Measurements from ENCODE around the gene ELAVL1. TPM values are rescaled to one million over a fixed set of nuclear protein-coding genes. Genes with fewer than 3 reads are reported as not detected.

Gene ELAVL1
- total and polyA plus RNA-seq, 9 of the 15 experiments (the other 6 are each of a cell fraction or from before 2014, with no cell fraction given), result 4.3 to 172 (median 69.2) TPM

DNA sequence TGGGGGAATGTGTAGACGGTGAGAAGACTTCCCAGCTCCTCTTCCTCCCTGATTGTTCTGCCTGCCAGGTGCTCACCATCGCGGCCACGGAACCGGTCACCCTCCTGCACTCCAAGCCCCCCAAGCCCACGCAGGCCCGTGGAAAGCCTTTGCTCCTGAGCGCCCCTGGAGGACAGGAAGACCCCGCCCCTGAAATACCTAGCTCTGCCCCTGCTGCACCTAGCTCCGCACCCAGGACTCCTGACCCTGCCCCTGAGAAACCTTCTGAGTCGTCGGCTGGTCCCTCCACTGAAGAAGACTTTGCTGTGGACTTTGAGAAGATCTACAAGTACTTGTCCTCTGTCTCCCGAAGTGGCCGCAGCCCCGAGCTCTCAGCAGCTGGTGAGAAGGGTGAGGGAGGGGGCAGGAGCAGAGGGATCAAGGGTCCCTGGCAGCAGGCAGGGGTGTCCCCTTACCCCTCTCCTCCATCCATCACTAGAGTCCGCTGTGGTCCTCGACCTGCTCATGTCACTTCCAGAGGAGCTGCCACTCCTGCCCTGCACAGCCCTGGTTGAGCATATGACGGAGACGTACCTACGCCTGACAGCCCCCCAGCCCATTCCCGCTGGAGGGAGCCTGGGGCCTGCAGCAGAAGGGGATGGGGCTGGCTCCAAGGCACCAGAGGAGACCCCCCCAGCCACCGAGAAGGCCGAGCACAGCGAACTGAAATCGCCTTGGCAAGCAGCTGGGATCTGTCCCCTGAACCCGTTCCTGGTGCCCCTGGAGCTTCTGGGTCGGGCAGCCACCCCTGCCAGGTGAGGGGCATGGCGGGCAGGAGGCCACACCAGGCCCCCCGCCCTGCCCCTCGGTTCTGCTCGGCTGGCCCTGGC, 83.2 kb downstream of the ELAVL1 start:
- peak overlapping the region; percentile 52; the same call in 1 of the 2 replicates for H3K4me3 ChIP-seq

More for the DNA sequence above, 83.2 kb downstream of the ELAVL1 start:
- H3K9me1 ChIP-seq (ENCODE audit: control insufficient read depth, insufficient read depth, low read length), result no peaks in the 10 kb centered on the region
- ATAC-seq (no peak), FAIRE-seq (no peak), DNase-seq (ENCODE audit: extremely low read depth in 1 of 4, low spot score in 3 of 4) (no peak)
- CTCF ChIA-PET (ENCODE audit: low intra/inter-chr PET ratio), result no interaction called here
- peak overlapping the region; percentile 98; the same call in 1 of the 2 replicates for H3K4me2 ChIP-seq (ENCODE audit: insufficient read depth, low read length)
- peaks cover 14% of the 10 kb centered on the region for H3K79me2 ChIP-seq (ENCODE audit: control insufficient read depth, insufficient read depth, low read length)
- H4K20me1 ChIP-seq (replicated peaks; ENCODE audit: control insufficient read depth, insufficient read depth, low read length), result peaks cover 15% of the 10 kb centered on the region; the same call in 1 of the 2 replicates
- peaks cover 26% of the 10 kb centered on the region; the same call in 1 of the 3 replicates for H3K36me3 ChIP-seq (ENCODE audit: control insufficient read depth, insufficient read depth, low read length)
- H3K9ac ChIP-seq (ENCODE audit: insufficient read depth in 1 of 2, low read depth in 2 of 2, low read length in 2 of 2), result peak overlapping the region; percentile 72 to 93; a peak in 3 of 4 replicates
- 86% methylated on average over 25 of the region's 31 CpGs for WGBS (ENCODE audit: insufficient coverage, low coverage, missing lambda C conversion rate)
- H3K27me3 ChIP-seq (ENCODE audit: control insufficient read depth in 2 of 2, insufficient read depth in 2 of 2, low read length in 2 of 2), result no peaks in the 10 kb centered on the region
- in situ Hi-C loops (cut with MboI) (loop anchor here (5.0 kb wide), 1 partner anchor 70 kb away; no protein-coding TSS in a partner anchor), intact Hi-C loops (cut with micrococcal nuclease) (loop anchor here (1.0 to 5.0 kb wide), 2 partner anchors 50 to 69 kb away; partner anchors contain the start of gene PRR36)
- H3K4me1 ChIP-seq (replicated peaks in 1 of 2; ENCODE audit: control insufficient read depth in 2 of 2, insufficient read depth in 2 of 2, low read length in 2 of 2), result peaks cover 20 to 84% of the 10 kb centered on the region in 2 experiments
- TF ChIP-seq ZFP30 (CRISPR knock-in tag; IDR thresholded peaks at IDR 0.05; ENCODE audit: borderline replicate concordance), result no peak
- no peak for TF ChIP-seq MCM3 (IDR thresholded peaks at IDR 0.05)
- TF ChIP-seq POLR2G (IDR thresholded peaks at IDR 0.05; ENCODE audit: low read depth, low read length), result peak; percentile 29; the same call in 1 of the 2 replicates
- TF ChIP-seq HMG20A (CRISPR knock-in tag; conservative IDR thresholded peaks at IDR 0.05), result no peak
- TF ChIP-seq NCOR1 (IDR thresholded peaks at IDR 0.05), result no peak
- TF ChIP-seq ESRRA (IDR thresholded peaks at IDR 0.05; ENCODE audit: borderline replicate concordance, low read depth), result no peak
- POLR2A ChIA-PET, result interaction anchor here (0.5 to 3.1 kb wide), 4 partner anchors 22 to 53 kb away, joined by 3 to 21 read pairs (median 12); partner anchors contain the start of gene TIMM44
- no peak overlapping the region; the same call in 2 of the 3 replicates for H3K27ac ChIP-seq (ENCODE audit: extremely low read depth, low read depth, low read length)
- no TSS peak for BruUV-seq (replicated peaks)
- no peak overlapping the region for H2AFZ ChIP-seq (ENCODE audit: low read depth, low read length)
- H3K9me3 ChIP-seq (replicated peaks; ENCODE audit: control insufficient read depth, insufficient read depth, low read depth, low read length), result no peaks in the 10 kb centered on the region
